CD4-positive, alpha-beta T cell (primary cell): ENCODE data around the gene NOTCH1. TPM values are rescaled to one million over a fixed set of nuclear protein-coding genes. Genes with fewer than 3 reads are reported as not detected.

Experiments used
- ATAC-seq: fragments of 200-7000 bp; cut with Tn5 transposase; one replicate; pipeline ENCODE4 v1.10.0; 2022; ENCODE audit warnings: mild to moderate bottlenecking; ENCODE audit not compliant: poor library complexity
- CTCF ChIA-PET: fragments of 350-600 bp; sonication (Branson Sonifier 250); formaldehyde crosslinking; loops from one replicate; lab custom pipeline; 2021; ENCODE audit warnings: antibody characterized with exemption, inconsistent platforms; lab: Charles Lee
- POLR2A ChIA-PET: fragments of 350-600 bp; sonication (Branson Sonifier 250); formaldehyde crosslinking; loops from one replicate; lab custom pipeline; 2021; ENCODE audit warnings: antibody characterized with exemption, inconsistent platforms; lab: Charles Lee
- DNase-seq, 14 experiments: peaks; one replicate each; pipeline ENCODE4 v3.0.0-alpha.2; 2013 to 2020; ENCODE audit warnings: mixed read lengths in 2 of 14
- H3K27ac ChIP-seq, 2 donors: one replicate each; pipeline versions ENCODE4 v1.5.1 to v1.7.0; 2013; ENCODE audit warnings: low read length in 2 of 2, low read depth in 1 of 2, mild to moderate bottlenecking in 1 of 2
- H3K27me3 ChIP-seq, 2 experiments: 1 replicate in 1 of 2; 2 replicates in 1 of 2; pipeline versions ENCODE4 v1.6.1 to v1.7.0; 2013; ENCODE audit warnings: low read length in 2 of 2, control low read depth in 1 of 2, mild to moderate bottlenecking in 1 of 2, moderate library complexity in 1 of 2; ENCODE audit not compliant: insufficient read depth in 2 of 2, control insufficient read depth in 1 of 2
- H3K36me3 ChIP-seq: one replicate; pipeline ENCODE4 v1.6.1; 2013; ENCODE audit warnings: low read length, control low read depth; ENCODE audit not compliant: insufficient read depth
- H3K4me1 ChIP-seq: one replicate; pipeline ENCODE4 v1.6.1; 2013; ENCODE audit warnings: low read length, control low read depth; ENCODE audit not compliant: insufficient read depth
- H3K4me3 ChIP-seq: one replicate; pipeline ENCODE4 v1.5.1; 2013; ENCODE audit warnings: mild to moderate bottlenecking, low read length, moderate library complexity
- H3K9me3 ChIP-seq, 2 experiments: 1 replicate in 1 of 2; 2 replicates in 1 of 2; pipeline versions ENCODE4 v1.6.1 to v1.7.0; 2013; ENCODE audit warnings: low read length in 2 of 2, mild to moderate bottlenecking in 2 of 2, control low read depth in 1 of 2, moderate library complexity in 1 of 2; ENCODE audit not compliant: control insufficient read depth in 1 of 2, insufficient read depth in 1 of 2
- H3K27ac Mint-ChIP-seq: one replicate; pipeline ENCODE4 v1.8.0; 2020; ENCODE audit warnings: mixed read lengths
- H3K27me3 Mint-ChIP-seq: one replicate; pipeline ENCODE4 v1.8.0; 2021; ENCODE audit warnings: mixed read lengths
- H3K36me3 Mint-ChIP-seq: one replicate; pipeline ENCODE4 v1.8.0; 2021; ENCODE audit warnings: low read depth, mixed read lengths
- H3K4me1 Mint-ChIP-seq: one replicate; pipeline ENCODE4 v1.8.0; 2021; ENCODE audit warnings: low read depth, mixed read lengths
- H3K4me3 Mint-ChIP-seq: one replicate; pipeline ENCODE4 v1.8.0; 2020; ENCODE audit warnings: mild to moderate bottlenecking, mixed read lengths
- H3K9me3 Mint-ChIP-seq: one replicate; pipeline ENCODE4 v1.8.0; 2020; ENCODE audit warnings: mixed read lengths
- intact Hi-C, 2 experiments: fragments of 100-400 bp; cut with DNase I in 1 of 2; cut with micrococcal nuclease in 1 of 2; formaldehyde crosslinking; loops; one replicate each; pipeline versions ENCODE4 v1.15.1 to v1.9.0; 2023 to 2025; cut with DNase I, micrococcal nuclease
- total RNA-seq, 174 experiments: library from RNA in 2 of 174; stranded (reverse) in 2 of 174; gene quantifications; one replicate each; pipeline ENCODE4 v1.2.3 and lab custom pipeline; 2021 to 2026
- TF ChIP-seq, protein P1 (sequence below): fragments of 200-600 bp; IDR thresholded peaks from one replicate; pipeline ENCODE4 v1.8.0; 2022; ENCODE audit warnings: antibody characterized with exemption, mild to moderate bottlenecking

Gene NOTCH1
- total RNA-seq, 2 experiments from 2014 or later, result 30.8 to 34.2 TPM

DNA sequence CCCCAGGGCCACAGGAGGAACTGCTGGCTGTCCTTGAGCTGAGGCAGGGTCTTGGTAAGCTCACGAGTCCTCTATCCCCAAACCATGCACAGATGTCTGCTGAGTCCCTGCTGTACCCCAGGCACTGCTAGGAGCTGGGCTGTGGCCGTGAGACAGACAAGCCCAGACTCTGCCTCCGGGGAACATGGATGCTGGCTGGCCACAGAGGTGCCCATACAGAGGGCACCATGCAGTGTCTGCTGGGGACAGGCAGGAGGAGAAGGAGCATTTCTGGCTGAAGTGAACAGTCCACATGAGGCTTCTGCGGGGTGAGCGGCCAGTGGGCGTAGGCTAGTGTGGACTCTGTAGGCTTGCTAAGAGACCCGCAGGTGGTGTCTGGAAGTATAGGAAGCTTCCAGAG lies 58.2 kb downstream of the NOTCH1 start:
- H3K27me3 ChIP-seq, result no peaks in the 10 kb centered on the region
- H3K27ac Mint-ChIP-seq, result no peak overlapping the region
- intact Hi-C loops, result loop anchor here (1.0 to 10.0 kb wide), 4 partner anchors 50 to 297 kb away; partner anchors contain the start of gene NOTCH1 (in 1 of the 2)
- TF ChIP-seq, protein P1, sequence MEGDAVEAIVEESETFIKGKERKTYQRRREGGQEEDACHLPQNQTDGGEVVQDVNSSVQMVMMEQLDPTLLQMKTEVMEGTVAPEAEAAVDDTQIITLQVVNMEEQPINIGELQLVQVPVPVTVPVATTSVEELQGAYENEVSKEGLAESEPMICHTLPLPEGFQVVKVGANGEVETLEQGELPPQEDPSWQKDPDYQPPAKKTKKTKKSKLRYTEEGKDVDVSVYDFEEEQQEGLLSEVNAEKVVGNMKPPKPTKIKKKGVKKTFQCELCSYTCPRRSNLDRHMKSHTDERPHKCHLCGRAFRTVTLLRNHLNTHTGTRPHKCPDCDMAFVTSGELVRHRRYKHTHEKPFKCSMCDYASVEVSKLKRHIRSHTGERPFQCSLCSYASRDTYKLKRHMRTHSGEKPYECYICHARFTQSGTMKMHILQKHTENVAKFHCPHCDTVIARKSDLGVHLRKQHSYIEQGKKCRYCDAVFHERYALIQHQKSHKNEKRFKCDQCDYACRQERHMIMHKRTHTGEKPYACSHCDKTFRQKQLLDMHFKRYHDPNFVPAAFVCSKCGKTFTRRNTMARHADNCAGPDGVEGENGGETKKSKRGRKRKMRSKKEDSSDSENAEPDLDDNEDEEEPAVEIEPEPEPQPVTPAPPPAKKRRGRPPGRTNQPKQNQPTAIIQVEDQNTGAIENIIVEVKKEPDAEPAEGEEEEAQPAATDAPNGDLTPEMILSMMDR, result no peak
- peaks cover 23% of the 10 kb centered on the region for H3K4me1 ChIP-seq
- peaks cover 14% of the 10 kb centered on the region for H3K4me1 Mint-ChIP-seq
- H3K27me3 Mint-ChIP-seq, result no peaks in the 10 kb centered on the region
- H3K9me3 ChIP-seq, result peaks cover 0 to 5% of the 10 kb centered on the region in 2 experiments
- H3K27ac ChIP-seq, result no peak overlapping the region
- ChIA-PET CTCF (interaction anchor here (1.5 to 2.4 kb wide), 2 partner anchors 144 to 157 kb away, joined by 8 read pairs; no protein-coding TSS in a partner anchor), POLR2A (interaction anchor here (1.3 to 1.6 kb wide), 3 partner anchors 51 to 144 kb away, joined by 3 to 6 read pairs (median 6); no protein-coding TSS in a partner anchor)
- H3K4me3 Mint-ChIP-seq, result no peak overlapping the region
- no peaks in the 10 kb centered on the region for H3K9me3 Mint-ChIP-seq
- no peak for DNase-seq
- ATAC-seq, result no peak
- H3K4me3 ChIP-seq, result no peak overlapping the region
- H3K36me3 ChIP-seq, result no peaks in the 10 kb centered on the region
- H3K36me3 Mint-ChIP-seq, result peaks cover 7% of the 10 kb centered on the region

GRCh38 chr9:136486823-136487620 lies 58.8 kb downstream of the NOTCH1 start:
- Histone ChIP-seq H3K27ac (no peak overlapping the region), H3K9me3 (no peaks in the 10 kb centered on the region), H3K4me1 (peaks cover 25% of the 10 kb centered on the region), H3K36me3 (no peaks in the 10 kb centered on the region), H3K27me3 (no peaks in the 10 kb centered on the region), H3K4me3 (no peak overlapping the region)
- ChIA-PET POLR2A (interaction anchor here (1.5 kb wide), 1 partner anchor 145 kb away, joined by 6 read pairs; no protein-coding TSS in a partner anchor), CTCF (interaction anchor here (1.4 to 2.4 kb wide), 4 partner anchors 141 to 158 kb away, joined by 4 to 8 read pairs (median 8); no protein-coding TSS in a partner anchor)
- TF ChIP-seq, protein P1, result no peak
- intact Hi-C loops, result loop anchor here in 1 of 2 experiments (5.0 to 10.0 kb wide), 2 partner anchors 50 to 298 kb away; no protein-coding TSS in a partner anchor
- ATAC-seq, result no peak
- DNase-seq, result no peak
- H3K27ac Mint-ChIP-seq, result no peak overlapping the region
- peaks cover 14% of the 10 kb centered on the region for H3K36me3 Mint-ChIP-seq
- no peak overlapping the region for H3K4me3 Mint-ChIP-seq
- peaks cover 21% of the 10 kb centered on the region for H3K4me1 Mint-ChIP-seq
- H3K27me3 Mint-ChIP-seq, result no peaks in the 10 kb centered on the region
- no peaks in the 10 kb centered on the region for H3K9me3 Mint-ChIP-seq

DNA sequence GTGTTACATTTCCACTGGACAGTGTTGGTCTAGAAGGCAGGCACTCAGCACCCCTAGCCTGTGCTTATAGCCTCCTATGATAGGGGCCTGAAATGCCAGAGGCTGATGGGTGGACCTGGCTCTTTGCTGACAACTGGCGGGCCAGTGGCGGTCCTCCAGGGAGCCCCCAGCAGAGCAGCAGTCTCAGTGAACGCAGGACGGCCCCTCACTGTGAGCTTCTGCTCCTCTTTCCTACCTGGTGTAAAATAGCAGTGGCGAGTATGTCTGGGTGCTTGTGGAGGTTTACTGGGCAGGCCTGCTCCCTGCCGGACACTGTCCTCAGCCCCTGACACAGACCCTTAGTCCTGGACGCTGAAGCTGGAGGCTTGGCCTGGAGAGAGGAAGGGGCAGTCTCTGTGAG lies 59.7 kb downstream of the NOTCH1 start:
- Mint-ChIP-seq H3K4me1 (peaks cover 28% of the 10 kb centered on the region), H3K36me3 (peaks cover 21% of the 10 kb centered on the region), H3K27me3 (no peaks in the 10 kb centered on the region), H3K9me3 (no peaks in the 10 kb centered on the region), H3K27ac (no peak overlapping the region), H3K4me3 (no peak overlapping the region)
- ChIA-PET CTCF (interaction anchor here (1.0 to 2.8 kb wide), 4 partner anchors 53 to 145 kb away, joined by 4 to 10 read pairs (median 6); no protein-coding TSS in a partner anchor), POLR2A (interaction anchor here (1.5 kb wide), 1 partner anchor 145 kb away, joined by 6 read pairs; no protein-coding TSS in a partner anchor)
- Histone ChIP-seq H3K4me3 (no peak overlapping the region), H3K36me3 (no peaks in the 10 kb centered on the region), H3K4me1 (peaks cover 34% of the 10 kb centered on the region), H3K9me3 (no peaks in the 10 kb centered on the region), H3K27me3 (no peaks in the 10 kb centered on the region), H3K27ac (no peak overlapping the region)
- intact Hi-C loops, result loop anchor here in 1 of 2 experiments (5.0 to 10.0 kb wide), 2 partner anchors 51 to 299 kb away; no protein-coding TSS in a partner anchor
- ATAC-seq (no peak), DNase-seq (no peak)
- TF ChIP-seq, protein P1, result no peak
